ENCODE data around the gene FNDC3B. TPM values are rescaled to one million over a fixed set of nuclear protein-coding genes. Genes with fewer than 3 reads are reported as not detected.

The FNDC3B gene
- total and polyA plus RNA-seq, 9 of the 15 experiments (the other 6 are each of a cell fraction or from before 2014, with no cell fraction given): 7.0 to 35.8 (median 16.2) TPM

DNA sequence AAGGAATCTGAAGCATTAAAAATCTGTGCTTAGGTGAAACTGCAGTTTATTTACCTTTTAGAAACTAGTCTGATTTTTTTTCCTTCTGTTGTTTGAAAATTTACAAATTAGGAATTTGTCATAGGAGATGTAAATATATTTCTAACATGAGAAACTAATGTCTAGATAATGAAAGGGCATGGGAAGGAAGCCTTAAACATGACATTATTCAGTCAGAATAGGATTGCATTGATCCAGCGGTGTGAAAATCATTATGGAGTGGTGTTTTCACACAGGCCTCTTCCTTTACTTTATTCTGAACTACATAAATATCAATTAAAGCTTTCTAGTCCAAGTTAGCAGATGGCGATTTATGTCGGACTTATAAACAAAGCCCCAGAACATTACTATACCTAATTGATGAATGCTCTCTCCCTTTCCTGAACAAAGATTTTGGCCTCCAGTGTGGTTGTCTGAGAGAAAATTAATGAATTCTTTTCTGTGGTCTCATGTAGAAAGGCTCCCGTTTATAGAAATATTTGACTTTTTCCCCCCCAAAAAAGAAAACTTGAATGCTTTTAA, 37.9 kb downstream of the FNDC3B start:
- Histone ChIP-seq H3K4me1 (replicated peaks in 1 of 2; ENCODE audit: control insufficient read depth in 2 of 2, insufficient read depth in 2 of 2, low read length in 2 of 2) (peaks cover 7 to 50% of the 10 kb centered on the region in 2 experiments), H4K20me1 (replicated peaks; ENCODE audit: control insufficient read depth, insufficient read depth, low read length) (0 out of 2 replicates have a peak, but pooled peaks cover 3% of the 10 kb centered on the region), H3K27me3 (ENCODE audit: control insufficient read depth in 2 of 2, insufficient read depth in 2 of 2, low read length in 2 of 2) (no peaks in the 10 kb centered on the region), H3K27ac (ENCODE audit: extremely low read depth, low read depth, low read length) (no peak overlapping the region), H3K9ac (ENCODE audit: insufficient read depth in 1 of 2, low read depth in 2 of 2, low read length in 2 of 2) (no peak overlapping the region), H3K9me3 (replicated peaks; ENCODE audit: control insufficient read depth, insufficient read depth, low read depth, low read length) (no peaks in the 10 kb centered on the region), H3K4me3 (no peak overlapping the region), H3K9me1 (ENCODE audit: control insufficient read depth, insufficient read depth, low read length) (no peaks in the 10 kb centered on the region), H3K4me2 (ENCODE audit: insufficient read depth, low read length) (no peak overlapping the region), H2AFZ (ENCODE audit: low read depth, low read length) (no peak overlapping the region), H3K79me2 (ENCODE audit: control insufficient read depth, insufficient read depth, low read length) (peaks cover 99% of the 10 kb centered on the region), H3K36me3 (ENCODE audit: control insufficient read depth, insufficient read depth, low read length) (peaks cover 28% of the 10 kb centered on the region)
- POLR2A ChIA-PET: no interaction called here
- CTCF ChIA-PET (ENCODE audit: low intra/inter-chr PET ratio): no interaction called here
- ATAC-seq (no peak), DNase-seq (ENCODE audit: extremely low read depth in 1 of 4, low spot score in 3 of 4) (no peak), FAIRE-seq (no peak)
- in situ Hi-C loops (cut with MboI) (no loop called here), intact Hi-C loops (cut with micrococcal nuclease) (no loop called here)
- WGBS (ENCODE audit: insufficient coverage, low coverage, missing lambda C conversion rate): 94% methylated on average over 4 of the region's 4 CpGs
- TF ChIP-seq ZNF436 (CRISPR knock-in tag; IDR thresholded peaks at IDR 0.05): no peak
- no peak for TF ChIP-seq CCAR2 (IDR thresholded peaks at IDR 0.05; ENCODE audit: low read depth, low read length)
- no peak for TF ChIP-seq ZNF589 (CRISPR knock-in tag; IDR thresholded peaks at IDR 0.05; ENCODE audit: low read depth)
- TF ChIP-seq KLF13 (tag; IDR thresholded peaks at IDR 0.05; ENCODE audit: borderline replicate concordance, low read depth): no peak
- no TSS peak for BruUV-seq (replicated peaks)

DNA sequence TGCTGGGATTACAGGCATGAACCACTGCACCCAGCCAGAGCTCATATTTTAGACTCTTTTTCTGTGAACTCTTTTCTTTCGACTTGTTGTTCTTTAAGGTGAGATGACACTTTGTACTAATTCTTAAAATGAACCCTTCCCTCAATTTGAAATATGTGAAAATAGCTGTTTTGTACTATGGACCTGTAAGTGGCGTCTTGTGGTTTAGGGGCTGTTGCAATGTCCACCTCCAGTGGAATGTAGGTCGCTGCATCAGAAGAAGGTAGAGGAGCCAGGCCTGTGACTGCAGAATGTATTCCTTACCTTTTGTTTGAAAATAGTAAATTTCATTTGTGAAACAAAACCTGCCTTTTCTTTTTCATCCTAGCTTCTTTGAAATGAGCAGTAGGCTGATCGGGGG, 38.9 kb downstream of the FNDC3B start:
- peaks cover 4 to 40% of the 10 kb centered on the region in 2 experiments; a peak in 3 of 5 replicates for H3K4me1 ChIP-seq (replicated peaks in 1 of 2; ENCODE audit: control insufficient read depth in 2 of 2, insufficient read depth in 2 of 2, low read length in 2 of 2)
- DNase-seq (ENCODE audit: extremely low read depth in 1 of 4, low spot score in 3 of 4) (no peak), FAIRE-seq (no peak), ATAC-seq (0 out of 3 replicates have a peak, but pooled peaks have one; percentile 12)
- no peak overlapping the region for H3K9ac ChIP-seq (ENCODE audit: insufficient read depth in 1 of 2, low read depth in 2 of 2, low read length in 2 of 2)
- H2AFZ ChIP-seq (ENCODE audit: low read depth, low read length): no peak overlapping the region
- no TSS peak for BruUV-seq (replicated peaks)
- POLR2A ChIA-PET: interaction anchor here (0.6 to 3.1 kb wide), 6 partner anchors 9 to 539 kb away, joined by 3 to 15 read pairs (median 3); no protein-coding TSS in a partner anchor
- 49% methylated on average over 4 of the region's 4 CpGs for WGBS (ENCODE audit: insufficient coverage, low coverage, missing lambda C conversion rate)
- no peaks in the 10 kb centered on the region for H4K20me1 ChIP-seq (replicated peaks; ENCODE audit: control insufficient read depth, insufficient read depth, low read length)
- intact Hi-C loops (cut with micrococcal nuclease): no loop called here
- CTCF ChIA-PET (ENCODE audit: low intra/inter-chr PET ratio): no interaction called here
- H3K36me3 ChIP-seq (ENCODE audit: control insufficient read depth, insufficient read depth, low read length): peaks cover 34% of the 10 kb centered on the region
- no peak overlapping the region for H3K27ac ChIP-seq (ENCODE audit: extremely low read depth, low read depth, low read length)
- H3K9me3 ChIP-seq (replicated peaks; ENCODE audit: control insufficient read depth, insufficient read depth, low read depth, low read length): no peaks in the 10 kb centered on the region
- no peaks in the 10 kb centered on the region for H3K9me1 ChIP-seq (ENCODE audit: control insufficient read depth, insufficient read depth, low read length)
- in situ Hi-C loops (cut with MboI): no loop called here
- H3K4me2 ChIP-seq (ENCODE audit: insufficient read depth, low read length): no peak overlapping the region
- no peaks in the 10 kb centered on the region for H3K27me3 ChIP-seq (ENCODE audit: control insufficient read depth in 2 of 2, insufficient read depth in 2 of 2, low read length in 2 of 2)
- H3K79me2 ChIP-seq (ENCODE audit: control insufficient read depth, insufficient read depth, low read length): peaks cover 99% of the 10 kb centered on the region
- H3K4me3 ChIP-seq: no peak overlapping the region
- TF ChIP-seq CCNT2 (IDR thresholded peaks at IDR 0.05; ENCODE audit: borderline replicate concordance, extremely low read depth, insufficient read length, low read depth, low read length) (no peak), SAFB2 (IDR thresholded peaks at IDR 0.05; ENCODE audit: borderline replicate concordance, low read depth, low read length, severe bottlenecking) (no peak), ZNF143 (CRISPR knock-in tag; IDR thresholded peaks at IDR 0.05) (no peak), NR2C2 (CRISPR knock-in tag; IDR thresholded peaks at IDR 0.05) (no peak), NR2C2 (tag; IDR thresholded peaks at IDR 0.05) (no peak), CHCHD3 (CRISPR knock-in tag; IDR thresholded peaks at IDR 0.05) (no peak), RAD21 (CRISPR knock-in tag; conservative IDR thresholded peaks at IDR 0.05 in 1 of 2, IDR thresholded peaks at IDR 0.05 in 1 of 2) (no peak), THRAP3 (IDR thresholded peaks at IDR 0.05; ENCODE audit: borderline replicate concordance) (no peak)
- TF ChIP-seq, protein P1, sequence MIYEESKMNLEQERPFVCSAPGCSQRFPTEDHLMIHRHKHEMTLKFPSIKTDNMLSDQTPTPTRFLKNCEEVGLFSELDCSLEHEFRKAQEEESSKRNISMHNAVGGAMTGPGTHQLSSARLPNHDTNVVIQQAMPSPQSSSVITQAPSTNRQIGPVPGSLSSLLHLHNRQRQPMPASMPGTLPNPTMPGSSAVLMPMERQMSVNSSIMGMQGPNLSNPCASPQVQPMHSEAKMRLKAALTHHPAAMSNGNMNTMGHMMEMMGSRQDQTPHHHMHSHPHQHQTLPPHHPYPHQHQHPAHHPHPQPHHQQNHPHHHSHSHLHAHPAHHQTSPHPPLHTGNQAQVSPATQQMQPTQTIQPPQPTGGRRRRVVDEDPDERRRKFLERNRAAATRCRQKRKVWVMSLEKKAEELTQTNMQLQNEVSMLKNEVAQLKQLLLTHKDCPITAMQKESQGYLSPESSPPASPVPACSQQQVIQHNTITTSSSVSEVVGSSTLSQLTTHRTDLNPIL (CRISPR knock-in tag; IDR thresholded peaks at IDR 0.05): no peak
